HepG2 (cell line): ENCODE results near the gene RASSF7. TPM values are rescaled to one million over a fixed set of nuclear protein-coding genes. Genes with fewer than 3 reads are reported as not detected.

Experiments used
- ATAC-seq: fragments of 200-7000 bp; cut with Tn5 transposase; 3 replicates; pipeline ENCODE4 v1.9.1; 2020; ENCODE audit warnings: mild to moderate bottlenecking, moderate library complexity
- BruUV-seq: library from RNA; stranded (reverse); fragments of 400-500 nt; replicated peaks from 2 replicates; lab custom pipeline; 2021; lab: Mats Ljungman, UMichigan
- CTCF ChIA-PET: fragments of 300-600 bp; formaldehyde crosslinking; extraction: SDS; loops from one replicate; lab custom pipeline; 2021; ENCODE audit warnings: low total read pairs, inconsistent platforms, low intra/inter-chr PET ratio; lab: Yijun Ruan, JAX
- POLR2A ChIA-PET: fragments of 350-600 bp; sonication (Branson Sonifier 250); formaldehyde crosslinking; loops from one replicate; lab custom pipeline; 2020; ENCODE audit warnings: antibody characterized with exemption, inconsistent platforms; lab: Yijun Ruan, JAX
- DNase-seq: peaks from one replicate; pipeline ENCODE4 v3.0.0-alpha.2; 2015; ENCODE audit warnings: low spot score
- FAIRE-seq: peaks from 3 replicates; lab custom pipeline; 2011; peaks lifted over from hg19 to GRCh38; lab: Jason Lieb, UNC
- H2AFZ ChIP-seq: one replicate; pipeline ENCODE4 v1.6.1; 2011; ENCODE audit warnings: low read length, inconsistent platforms
- H3K27ac ChIP-seq: fragments of 300-600 bp; 3 replicates; pipeline ENCODE4 v1.8.0; 2011; ENCODE audit warnings: mixed run types, mild to moderate bottlenecking, mixed read lengths, low read length, inconsistent platforms; ENCODE audit not compliant: insufficient read depth; ENCODE audit errors: extremely low read length
- H3K27me3 ChIP-seq, 2 experiments: fragments of 200-600 bp in 1 of 2; 2 replicates in 1 of 2; 3 replicates in 1 of 2; pipeline versions ENCODE4 v1.6.0 to v1.8.0; 2011; ENCODE audit warnings: low read length in 2 of 2, mild to moderate bottlenecking in 2 of 2, moderate library complexity in 2 of 2, inconsistent platforms in 1 of 2; ENCODE audit not compliant: insufficient read depth in 2 of 2, control insufficient read depth in 1 of 2
- H3K36me3 ChIP-seq, 2 experiments: fragments of 200-600 bp in 1 of 2; replicated peaks in 1 of 2; 2 replicates in 1 of 2; 3 replicates in 1 of 2; pipeline versions ENCODE4 v1.5.1 to v1.8.0; 2011; ENCODE audit warnings: low read length in 2 of 2, inconsistent platforms in 1 of 2; ENCODE audit not compliant: insufficient read depth in 2 of 2, control insufficient read depth in 1 of 2
- H3K4me1 ChIP-seq: 2 replicates; pipeline ENCODE4 v1.5.1; 2012; ENCODE audit warnings: low read length, inconsistent platforms; ENCODE audit not compliant: insufficient read depth
- H3K4me2 ChIP-seq: 2 replicates; pipeline ENCODE4 v1.6.0; 2011; ENCODE audit warnings: low read depth, low read length, inconsistent platforms
- H3K4me3 ChIP-seq, 3 experiments: fragments of 200-600 bp in 1 of 3; sonication (generic), shearing (Covaris generic) in 1 of 3; replicated peaks in 1 of 3; 2 replicates each; pipeline ENCODE4 v1.5.1; 2011 to 2016; ENCODE audit warnings: low read length in 3 of 3, inconsistent platforms in 2 of 3, low read depth in 2 of 3, mild to moderate bottlenecking in 2 of 3, control low read depth in 1 of 3, mixed read lengths in 1 of 3; ENCODE audit not compliant: insufficient read depth in 1 of 3
- H3K79me2 ChIP-seq: one replicate; pipeline ENCODE4 v1.6.1; 2011; ENCODE audit warnings: low read length, inconsistent platforms; ENCODE audit not compliant: insufficient read depth
- H3K9ac ChIP-seq: 2 replicates; pipeline ENCODE4 v1.6.0; 2011; ENCODE audit warnings: mild to moderate bottlenecking, low read depth, low read length, inconsistent platforms; ENCODE audit not compliant: insufficient read depth
- H3K9me3 ChIP-seq: 2 replicates; pipeline ENCODE4 v1.5.1; 2012; ENCODE audit warnings: mild to moderate bottlenecking, low read length
- H4K20me1 ChIP-seq: 2 replicates; pipeline ENCODE4 v1.6.0; 2011; ENCODE audit warnings: inconsistent platforms, mild to moderate bottlenecking, low read length, moderate library complexity; ENCODE audit not compliant: insufficient read depth
- ATF7-NPFF ChIP-seq: sonication (generic); formaldehyde crosslinking; IDR thresholded peaks from 2 replicates; pipeline ENCODE4 v1.8.1; 2023; ENCODE audit warnings: mild to moderate bottlenecking, low read depth, missing genetic modification reagents, moderate library complexity
- BRD4 ChIP-seq: sonication (generic); formaldehyde crosslinking; IDR thresholded peaks from 2 replicates; pipeline ENCODE4 v1.4.0; 2020; ENCODE audit warnings: missing genetic modification reagents
- FOXM1 ChIP-seq: sonication (generic); formaldehyde crosslinking; IDR thresholded peaks from 2 replicates; pipeline ENCODE4 v1.5.0; 2020; ENCODE audit warnings: missing genetic modification reagents
- KDM5B ChIP-seq: sonication (generic); formaldehyde crosslinking; IDR thresholded peaks from 2 replicates; pipeline ENCODE4 v1.4.0; 2020; ENCODE audit warnings: missing genetic modification reagents, mild to moderate bottlenecking, borderline replicate concordance
- MTERF4 ChIP-seq: sonication (generic); formaldehyde crosslinking; IDR thresholded peaks from 2 replicates; pipeline ENCODE4 v1.8.0; 2023; ENCODE audit warnings: mild to moderate bottlenecking, missing genetic modification reagents
- NR2C2 ChIP-seq: sonication (generic); formaldehyde crosslinking; IDR thresholded peaks from 2 replicates; pipeline ENCODE4 v1.4.0; 2020; ENCODE audit warnings: missing genetic modification reagents, mild to moderate bottlenecking, moderate library complexity, borderline replicate concordance
- NR2F1 ChIP-seq, 2 experiments: fragments of 450-650 bp in 1 of 2; formaldehyde crosslinking in 1 of 2; IDR thresholded peaks; 2 replicates each; pipeline versions ENCODE4 v1.5.0 to v1.6.1; 2016 to 2020; ENCODE audit warnings: mild to moderate bottlenecking in 1 of 2, missing compliant biosample characterization in 1 of 2, missing genetic modification reagents in 1 of 2, moderate library complexity in 1 of 2
- PTBP1 ChIP-seq: fragments of 200-400 bp; formaldehyde crosslinking; IDR thresholded peaks from 2 replicates; pipeline ENCODE4 v1.6.1; 2018; ENCODE audit warnings: low read length, low read depth; ENCODE audit not compliant: poor library complexity, severe bottlenecking
- SIN3A ChIP-seq: IDR thresholded peaks from 2 replicates; pipeline ENCODE4 v1.6.1; 2011; ENCODE audit warnings: low read depth, mild to moderate bottlenecking, control low read depth, low read length, borderline replicate concordance
- TFDP1 ChIP-seq: IDR thresholded peaks from 2 replicates; pipeline ENCODE4 v1.6.1; 2016; ENCODE audit warnings: missing compliant biosample characterization, missing genetic modification reagents, borderline replicate concordance
- ZBTB42 ChIP-seq: sonication (generic); formaldehyde crosslinking; IDR thresholded peaks from 2 replicates; pipeline ENCODE4 v1.5.0; 2020; ENCODE audit warnings: mild to moderate bottlenecking, missing genetic modification reagents
- ZFY ChIP-seq: sonication (generic); formaldehyde crosslinking; IDR thresholded peaks from 2 replicates; pipeline ENCODE4 v1.4.0; 2020; ENCODE audit warnings: missing genetic modification reagents
- ZMYM2 ChIP-seq: sonication (generic); formaldehyde crosslinking; IDR thresholded peaks from 2 replicates; pipeline ENCODE4 v1.8.0; 2022; ENCODE audit warnings: mild to moderate bottlenecking, missing genetic modification reagents
- ZNF20 ChIP-seq: sonication (generic); formaldehyde crosslinking; IDR thresholded peaks from 2 replicates; pipeline ENCODE4 v1.4.0; 2020; ENCODE audit warnings: mild to moderate bottlenecking, moderate library complexity, missing genetic modification reagents
- ZNF441 ChIP-seq: sonication (generic); formaldehyde crosslinking; IDR thresholded peaks from 2 replicates; pipeline ENCODE4 v1.7.0; 2021; ENCODE audit warnings: missing genetic modification reagents, borderline replicate concordance
- ZNF543 ChIP-seq: sonication (generic); formaldehyde crosslinking; IDR thresholded peaks from 2 replicates; pipeline ENCODE4 v1.4.0; 2020; ENCODE audit warnings: mild to moderate bottlenecking, missing genetic modification reagents
- ZNF792 ChIP-seq: IDR thresholded peaks from 2 replicates; pipeline ENCODE4 v1.6.1; 2016
- ZNF891 ChIP-seq: sonication (generic); formaldehyde crosslinking; IDR thresholded peaks from 2 replicates; pipeline ENCODE4 v1.5.0; 2020; ENCODE audit warnings: mild to moderate bottlenecking, missing genetic modification reagents
- WGBS: methylation state at CpG from one replicate; pipeline ENCODE4 v1.1.6; 2017; ENCODE audit warnings: low lambda C conversion rate; 5-methylcytosine and 5-hydroxymethylcytosine counted together
- in situ Hi-C: cut with HindIII; loops from 2 replicates; pipeline ENCODE4 v1.10.0; 2017; ENCODE audit warnings: low pct_unique_long_range_greater_than_20kb; ENCODE audit not compliant: extremely low pct_ligation_motif_present
- intact Hi-C: fragments of 100-400 bp; cut with micrococcal nuclease; formaldehyde crosslinking; loops from one replicate; pipeline ENCODE4 v1.10.0; 2022; ENCODE audit not compliant: unreplicated experiment
- polyA plus RNA-seq, 8 experiments: library from polyadenylated mRNA; depleted of rRNA in 3 of 8; stranded (reverse) in 7 of 8; unstranded in 1 of 8; fragments of >200 nt; fragmentation: Illumina TruSeq in 4 of 8; extraction: Trizol in 4 of 8; gene quantifications; 2 replicates each; pipeline versions ENCODE4 v1.2.1 to v1.2.3, GENCODE V29; 2011 to 2016; ENCODE audit warnings: low read depth in 4 of 8, missing spikeins in 1 of 8, mixed read lengths in 1 of 8; ENCODE audit not compliant: insufficient read depth in 1 of 8
- total RNA-seq, 5 experiments: library from RNA; depleted of rRNA; stranded (reverse); fragments of >200 nt; fragmentation: Illumina TruSeq; extraction: Trizol; gene quantifications; 2 replicates each; pipeline ENCODE4 v1.2.3, GENCODE V29; 2016; ENCODE audit warnings: low read depth in 1 of 5
- TF ChIP-seq, protein P1 (sequence below): sonication (generic); formaldehyde crosslinking; IDR thresholded peaks from 2 replicates; pipeline ENCODE4 v1.8.0; 2022; ENCODE audit warnings: mild to moderate bottlenecking, missing genetic modification reagents; ENCODE audit not compliant: insufficient replicate concordance
- TF ChIP-seq, protein P2 (sequence below): sonication (generic); formaldehyde crosslinking; IDR thresholded peaks from 2 replicates; pipeline ENCODE4 v1.4.0; 2020; ENCODE audit warnings: mild to moderate bottlenecking, missing genetic modification reagents

The RASSF7 gene
- total and polyA plus RNA-seq, 2 of the 13 experiments (the other 11 are each of a cell fraction or from before 2014, with no cell fraction given), result 20.2 to 28.6 TPM

DNA sequence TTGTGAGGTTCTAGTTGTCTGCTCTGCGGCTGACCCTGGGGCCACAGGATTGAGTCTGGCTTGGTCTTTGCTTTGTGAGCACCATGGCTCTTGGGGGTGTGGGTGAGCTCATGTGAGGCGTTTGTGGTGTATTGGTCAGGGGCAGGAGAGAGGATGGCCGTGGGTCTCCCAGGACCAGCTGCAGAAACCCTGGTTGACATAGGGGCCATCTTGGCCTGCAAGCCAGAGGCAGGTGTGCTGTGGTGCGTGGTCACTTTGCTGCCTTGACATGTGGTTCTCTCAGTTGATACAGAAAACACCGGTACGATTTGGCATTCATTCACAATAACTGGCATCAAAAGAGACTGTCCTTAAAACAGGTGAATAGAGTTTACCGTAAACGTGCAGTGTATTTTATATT, 26.8 kb downstream of the RASSF7 start:
- CTCF ChIA-PET, result no interaction called here
- H3K27me3 ChIP-seq, result no peaks in the 10 kb centered on the region
- ATAC-seq (peak; percentile 56), FAIRE-seq (no peak), DNase-seq (no peak)
- H3K36me3 ChIP-seq, result peaks cover 23 to 61% of the 10 kb centered on the region in 2 experiments
- H3K27ac ChIP-seq, result peak overlapping the region; percentile 70
- H3K79me2 ChIP-seq, result peaks cover 39% of the 10 kb centered on the region
- intact Hi-C loops (no loop called here), in situ Hi-C loops (no loop called here)
- H3K9ac ChIP-seq, result no peak overlapping the region
- H3K9me3 ChIP-seq, result no peaks in the 10 kb centered on the region
- WGBS, result 31% methylated on average over 7 of the region's 8 CpGs
- peak overlapping the region; percentile 60 for H3K4me2 ChIP-seq
- peak overlapping the region in 1 of 3 experiments; percentile 15; a peak in 1 of 6 replicates for H3K4me3 ChIP-seq
- POLR2A ChIA-PET, result interaction anchor here (0.7 to 1.8 kb wide), 16 partner anchors 9 to 232 kb away, joined by 3 to 33 read pairs (median 4); partner anchors contain the start of genes DEAF1, PHRF1 and TMEM80
- no TSS peak for BruUV-seq
- H4K20me1 ChIP-seq, result peaks cover 27% of the 10 kb centered on the region
- H2AFZ ChIP-seq, result no peak overlapping the region
- H3K4me1 ChIP-seq, result peaks cover 54% of the 10 kb centered on the region
- TF ChIP-seq ZNF20 (CRISPR knock-in tag) (no peak), TFDP1 (CRISPR knock-in tag) (no peak), NR2F1 (CRISPR knock-in tag; IDR thresholded peaks at IDR 0.05) (no peak), ZFY (CRISPR knock-in tag) (0 out of 2 replicates have a peak, but pooled peaks have one; percentile 19), MTERF4 (CRISPR knock-in tag) (0 out of 2 replicates have a peak, but pooled peaks have one; percentile 34), NR2C2 (no peak), ZNF441 (no peak), SIN3A (no peak), ZNF543 (no peak), ZBTB42 (CRISPR knock-in tag) (no peak), ZNF792 (CRISPR knock-in tag) (no peak), PTBP1 (no peak), KDM5B (CRISPR knock-in tag) (peak; percentile 62; the same call in 1 of the 2 replicates), ZNF891 (0 out of 2 replicates have a peak, but pooled peaks have one; percentile 26), FOXM1 (CRISPR knock-in tag) (no peak), BRD4 (CRISPR knock-in tag) (no peak), ATF7-NPFF (CRISPR knock-in tag) (peak; percentile 14; the same call in 1 of the 2 replicates), ZMYM2 (no peak)
- TF ChIP-seq, protein P1, sequence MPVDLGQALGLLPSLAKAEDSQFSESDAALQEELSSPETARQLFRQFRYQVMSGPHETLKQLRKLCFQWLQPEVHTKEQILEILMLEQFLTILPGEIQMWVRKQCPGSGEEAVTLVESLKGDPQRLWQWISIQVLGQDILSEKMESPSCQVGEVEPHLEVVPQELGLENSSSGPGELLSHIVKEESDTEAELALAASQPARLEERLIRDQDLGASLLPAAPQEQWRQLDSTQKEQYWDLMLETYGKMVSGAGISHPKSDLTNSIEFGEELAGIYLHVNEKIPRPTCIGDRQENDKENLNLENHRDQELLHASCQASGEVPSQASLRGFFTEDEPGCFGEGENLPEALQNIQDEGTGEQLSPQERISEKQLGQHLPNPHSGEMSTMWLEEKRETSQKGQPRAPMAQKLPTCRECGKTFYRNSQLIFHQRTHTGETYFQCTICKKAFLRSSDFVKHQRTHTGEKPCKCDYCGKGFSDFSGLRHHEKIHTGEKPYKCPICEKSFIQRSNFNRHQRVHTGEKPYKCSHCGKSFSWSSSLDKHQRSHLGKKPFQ (CRISPR knock-in tag), result no peak
- TF ChIP-seq, protein P2, sequence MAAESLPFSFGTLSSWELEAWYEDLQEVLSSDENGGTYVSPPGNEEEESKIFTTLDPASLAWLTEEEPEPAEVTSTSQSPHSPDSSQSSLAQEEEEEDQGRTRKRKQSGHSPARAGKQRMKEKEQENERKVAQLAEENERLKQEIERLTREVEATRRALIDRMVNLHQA, result no peak
